Liver (tissue), 9 donors: Measurements from ENCODE around the gene CCDC85A. TPM values are rescaled to one million over a fixed set of nuclear protein-coding genes. Genes with fewer than 3 reads are reported as not detected.

Experiments used
- DNase-seq: peaks from one replicate; pipeline ENCODE4 v3.0.0-alpha.2; 2017; ENCODE audit warnings: low spot score
- H3K27ac ChIP-seq, 2 donors: one replicate each; pipeline ENCODE4 v1.7.0; 2013; ENCODE audit warnings: inconsistent platforms in 2 of 2, low read length in 2 of 2, control low read depth in 1 of 2, low read depth in 1 of 2, mild to moderate bottlenecking in 1 of 2
- H3K27me3 ChIP-seq, 4 donors: one replicate each; pipeline versions ENCODE4 v1.6.1 to v1.7.0; 2013; ENCODE audit warnings: low read length in 3 of 4, inconsistent platforms in 1 of 4, mild to moderate bottlenecking in 1 of 4, moderate library complexity in 1 of 4; ENCODE audit not compliant: control insufficient read depth in 4 of 4, insufficient read depth in 4 of 4
- H3K36me3 ChIP-seq, 4 donors: one replicate each; pipeline versions ENCODE4 v1.6.1 to v1.7.0; 2013; ENCODE audit warnings: low read length in 3 of 4, mild to moderate bottlenecking in 3 of 4, low read depth in 1 of 4, moderate library complexity in 1 of 4; ENCODE audit not compliant: control insufficient read depth in 4 of 4, insufficient read depth in 3 of 4
- H3K4me1 ChIP-seq, 4 donors: one replicate each; pipeline versions ENCODE4 v1.6.1 to v1.7.0; 2013; ENCODE audit warnings: low read length in 3 of 4, mild to moderate bottlenecking in 3 of 4, moderate library complexity in 1 of 4; ENCODE audit not compliant: control insufficient read depth in 4 of 4, insufficient read depth in 4 of 4
- H3K4me3 ChIP-seq, 3 donors: one replicate each; pipeline versions ENCODE4 v1.6.1 to v1.7.0; 2013; ENCODE audit warnings: low read length in 3 of 3, control low read depth in 1 of 3, low read depth in 1 of 3, mild to moderate bottlenecking in 1 of 3
- H3K9ac ChIP-seq, 2 donors: one replicate each; pipeline ENCODE4 v1.7.0; 2013; ENCODE audit warnings: low read length in 2 of 2, mild to moderate bottlenecking in 2 of 2, moderate library complexity in 2 of 2, control low read depth in 1 of 2, low read depth in 1 of 2
- H3K9me3 ChIP-seq, 4 donors: one replicate each; pipeline versions ENCODE4 v1.6.1 to v1.7.0; 2013; ENCODE audit warnings: low read length in 3 of 4; ENCODE audit not compliant: control insufficient read depth in 4 of 4
- EGR1 ChIP-seq, 2 donors: IDR thresholded peaks; 2 replicates each; pipeline ENCODE4 v1.6.1; 2016 to 2018; ENCODE audit warnings: antibody characterized with exemption in 2 of 2, low read depth in 2 of 2
- FOXA1 ChIP-seq: IDR thresholded peaks from 2 replicates; pipeline ENCODE4 v1.6.1; 2016; ENCODE audit warnings: antibody characterized with exemption
- FOXA2 ChIP-seq: IDR thresholded peaks from 2 replicates; pipeline ENCODE4 v1.6.1; 2016; ENCODE audit warnings: antibody characterized with exemption
- HNF4A ChIP-seq, 2 donors: conservative IDR thresholded peaks; 2 replicates each; pipeline ENCODE4 v1.6.1; 2016; ENCODE audit warnings: antibody characterized with exemption in 2 of 2, mild to moderate bottlenecking in 2 of 2
- JUND ChIP-seq, 2 donors: IDR thresholded peaks; 2 replicates each; pipeline ENCODE4 v1.6.1; 2016; ENCODE audit warnings: antibody characterized with exemption in 2 of 2
- MAX ChIP-seq: IDR thresholded peaks from 2 replicates; pipeline ENCODE4 v1.6.1; 2016; ENCODE audit warnings: antibody characterized with exemption
- NR2F2 ChIP-seq: IDR thresholded peaks from 2 replicates; pipeline ENCODE4 v1.6.1; 2016; ENCODE audit warnings: antibody characterized with exemption
- RAD21 ChIP-seq, 2 donors: IDR thresholded peaks; 2 replicates each; pipeline ENCODE4 v1.6.1; 2016; ENCODE audit warnings: antibody characterized with exemption in 2 of 2, mild to moderate bottlenecking in 2 of 2
- RXRA ChIP-seq, 2 donors: IDR thresholded peaks; 2 replicates each; pipeline ENCODE4 v1.6.1; 2017 to 2018; ENCODE audit warnings: antibody characterized with exemption in 2 of 2, mild to moderate bottlenecking in 1 of 2
- SP1 ChIP-seq: IDR thresholded peaks from 2 replicates; pipeline ENCODE4 v1.6.1; 2018; ENCODE audit warnings: antibody characterized with exemption, mild to moderate bottlenecking
- TAF1 ChIP-seq: conservative IDR thresholded peaks from 2 replicates; pipeline ENCODE4 v1.6.1; 2016; ENCODE audit warnings: antibody characterized with exemption, mild to moderate bottlenecking
- YY1 ChIP-seq: IDR thresholded peaks from 2 replicates; pipeline ENCODE4 v1.6.1; 2016; ENCODE audit warnings: antibody characterized with exemption, mild to moderate bottlenecking
- ZBTB33 ChIP-seq: IDR thresholded peaks from 2 replicates; pipeline ENCODE4 v1.6.1; 2016; ENCODE audit warnings: antibody characterized with exemption
- WGBS: extraction: QIAGEN DNeasy Blood & Tissue Kit; methylation state at CpG from one replicate; pipeline ENCODE4 v1.1.7; 2013; 5-methylcytosine and 5-hydroxymethylcytosine counted together
- polyA plus RNA-seq, 2 donors: library from polyadenylated mRNA; stranded (reverse) in 1 of 2; unstranded in 1 of 2; fragments of 200-250 nt in 1 of 2; fragments of >200 nt in 1 of 2; fragmentation: Nextera tagmentation in 1 of 2; extraction: Ambion mirVana in 1 of 2; gene quantifications; one replicate each; pipeline versions ENCODE4 v1.2.1 to v1.2.3, GENCODE V29; 2013 to 2015
- total RNA-seq, 2 donors: library from RNA; depleted of rRNA; stranded (reverse); fragments of >200 nt; gene quantifications; one replicate each; pipeline ENCODE4 v1.2.3, GENCODE V29; 2014
- TF ChIP-seq, protein P1 (sequence below): IDR thresholded peaks from 2 replicates; pipeline ENCODE4 v1.6.1; 2016; ENCODE audit warnings: antibody characterized with exemption, mild to moderate bottlenecking
- TF ChIP-seq, protein P2 (sequence below): fragments of 150-350 bp; IDR thresholded peaks from 2 replicates; pipeline ENCODE4 v1.5.1; 2017; ENCODE audit warnings: improper control_type of control experiment, low read depth, low read length; ENCODE audit not compliant: missing input control
- donor health status: healthy.
- donor health status: healthy.
- donor health status: healthy.
- donor health status: healthy.
- donor health status: healthy.

The CCDC85A gene
- total and polyA plus RNA-seq, 4 donors = 0.05 to 0.17 (median 0.10) TPM

- DNase-seq = no peak
- H3K4me3 ChIP-seq = no peak overlapping the region
- no peak overlapping the region for H3K27ac ChIP-seq
- H3K9me3 ChIP-seq = no peaks in the 10 kb centered on the region
- H3K9ac ChIP-seq = no peak overlapping the region
- no peaks in the 10 kb centered on the region for H3K27me3 ChIP-seq
- peaks cover 0 to 8% (median 2%) of the 10 kb centered on the region in 4 donors for H3K4me1 ChIP-seq
- 16% methylated on average over 1 of the region's 1 CpG for WGBS
- no peaks in the 10 kb centered on the region for H3K36me3 ChIP-seq
- TF ChIP-seq FOXA2 (peak; percentile 52), SP1 (peak; percentile 58), FOXA1 (peak; percentile 71), HNF4A (conservative IDR thresholded peaks at IDR 0.05) (peak; percentile 47 to 86), RAD21 (IDR thresholded peaks at IDR 0.05) (peak; percentile 22 to 41), EGR1 (IDR thresholded peaks at IDR 0.05; ENCODE audit: low read depth in 2 of 2) (no peak), ZBTB33 (no peak), YY1 (peak; percentile 47), RXRA (IDR thresholded peaks at IDR 0.05) (peak in 1 of 2 donors; percentile 56), JUND (IDR thresholded peaks at IDR 0.05) (peak in 1 of 2 donors; percentile 51), MAX (peak; percentile 68)
- TF ChIP-seq, protein P1, sequence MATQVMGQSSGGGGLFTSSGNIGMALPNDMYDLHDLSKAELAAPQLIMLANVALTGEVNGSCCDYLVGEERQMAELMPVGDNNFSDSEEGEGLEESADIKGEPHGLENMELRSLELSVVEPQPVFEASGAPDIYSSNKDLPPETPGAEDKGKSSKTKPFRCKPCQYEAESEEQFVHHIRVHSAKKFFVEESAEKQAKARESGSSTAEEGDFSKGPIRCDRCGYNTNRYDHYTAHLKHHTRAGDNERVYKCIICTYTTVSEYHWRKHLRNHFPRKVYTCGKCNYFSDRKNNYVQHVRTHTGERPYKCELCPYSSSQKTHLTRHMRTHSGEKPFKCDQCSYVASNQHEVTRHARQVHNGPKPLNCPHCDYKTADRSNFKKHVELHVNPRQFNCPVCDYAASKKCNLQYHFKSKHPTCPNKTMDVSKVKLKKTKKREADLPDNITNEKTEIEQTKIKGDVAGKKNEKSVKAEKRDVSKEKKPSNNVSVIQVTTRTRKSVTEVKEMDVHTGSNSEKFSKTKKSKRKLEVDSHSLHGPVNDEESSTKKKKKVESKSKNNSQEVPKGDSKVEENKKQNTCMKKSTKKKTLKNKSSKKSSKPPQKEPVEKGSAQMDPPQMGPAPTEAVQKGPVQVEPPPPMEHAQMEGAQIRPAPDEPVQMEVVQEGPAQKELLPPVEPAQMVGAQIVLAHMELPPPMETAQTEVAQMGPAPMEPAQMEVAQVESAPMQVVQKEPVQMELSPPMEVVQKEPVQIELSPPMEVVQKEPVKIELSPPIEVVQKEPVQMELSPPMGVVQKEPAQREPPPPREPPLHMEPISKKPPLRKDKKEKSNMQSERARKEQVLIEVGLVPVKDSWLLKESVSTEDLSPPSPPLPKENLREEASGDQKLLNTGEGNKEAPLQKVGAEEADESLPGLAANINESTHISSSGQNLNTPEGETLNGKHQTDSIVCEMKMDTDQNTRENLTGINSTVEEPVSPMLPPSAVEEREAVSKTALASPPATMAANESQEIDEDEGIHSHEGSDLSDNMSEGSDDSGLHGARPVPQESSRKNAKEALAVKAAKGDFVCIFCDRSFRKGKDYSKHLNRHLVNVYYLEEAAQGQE = peak; percentile 69
- TF ChIP-seq, protein P2, sequence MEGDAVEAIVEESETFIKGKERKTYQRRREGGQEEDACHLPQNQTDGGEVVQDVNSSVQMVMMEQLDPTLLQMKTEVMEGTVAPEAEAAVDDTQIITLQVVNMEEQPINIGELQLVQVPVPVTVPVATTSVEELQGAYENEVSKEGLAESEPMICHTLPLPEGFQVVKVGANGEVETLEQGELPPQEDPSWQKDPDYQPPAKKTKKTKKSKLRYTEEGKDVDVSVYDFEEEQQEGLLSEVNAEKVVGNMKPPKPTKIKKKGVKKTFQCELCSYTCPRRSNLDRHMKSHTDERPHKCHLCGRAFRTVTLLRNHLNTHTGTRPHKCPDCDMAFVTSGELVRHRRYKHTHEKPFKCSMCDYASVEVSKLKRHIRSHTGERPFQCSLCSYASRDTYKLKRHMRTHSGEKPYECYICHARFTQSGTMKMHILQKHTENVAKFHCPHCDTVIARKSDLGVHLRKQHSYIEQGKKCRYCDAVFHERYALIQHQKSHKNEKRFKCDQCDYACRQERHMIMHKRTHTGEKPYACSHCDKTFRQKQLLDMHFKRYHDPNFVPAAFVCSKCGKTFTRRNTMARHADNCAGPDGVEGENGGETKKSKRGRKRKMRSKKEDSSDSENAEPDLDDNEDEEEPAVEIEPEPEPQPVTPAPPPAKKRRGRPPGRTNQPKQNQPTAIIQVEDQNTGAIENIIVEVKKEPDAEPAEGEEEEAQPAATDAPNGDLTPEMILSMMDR = no peak
These were observed 129.7 kb downstream of the CCDC85A start for GRCh38 chr2:56313500-56313921.

GRCh38 chr2:56314371-56314770 is 130.6 kb downstream of the CCDC85A start:
- Histone ChIP-seq H3K27ac (no peak overlapping the region), H3K4me1 (peaks cover 0 to 8% (median 2%) of the 10 kb centered on the region in 4 donors), H3K9me3 (no peaks in the 10 kb centered on the region), H3K4me3 (no peak overlapping the region), H3K9ac (no peak overlapping the region), H3K36me3 (no peaks in the 10 kb centered on the region), H3K27me3 (no peaks in the 10 kb centered on the region)
- DNase-seq = no peak
- WGBS = 75% methylated on average over 1 of the region's 1 CpG
- TF ChIP-seq NR2F2 = no peak
- TF ChIP-seq, protein P2 = no peak
- no peak for TF ChIP-seq TAF1
